Measurements from ENCODE around the gene ATP5MC2. TPM values are rescaled to one million over a fixed set of nuclear protein-coding genes. Genes with fewer than 3 reads are reported as not detected.
"Not testable (repeated sequence)": the region's sequence is repeated elsewhere in the genome, so short reads cannot be mapped to it uniquely, and the experiment has no call there.

The ATP5MC2 gene
- total RNA-seq, 1 donor from 2014 or later: 343 TPM

GRCh38 chr12:53695152-53696145, 19.6 kb upstream of the ATP5MC2 start:
- intact Hi-C loops (cut with micrococcal nuclease): no loop called here

- intact Hi-C loops (cut with micrococcal nuclease): no loop called here
These were observed 18.9 kb upstream of the ATP5MC2 start for GRCh38 chr12:53694756-53695151.

DNA sequence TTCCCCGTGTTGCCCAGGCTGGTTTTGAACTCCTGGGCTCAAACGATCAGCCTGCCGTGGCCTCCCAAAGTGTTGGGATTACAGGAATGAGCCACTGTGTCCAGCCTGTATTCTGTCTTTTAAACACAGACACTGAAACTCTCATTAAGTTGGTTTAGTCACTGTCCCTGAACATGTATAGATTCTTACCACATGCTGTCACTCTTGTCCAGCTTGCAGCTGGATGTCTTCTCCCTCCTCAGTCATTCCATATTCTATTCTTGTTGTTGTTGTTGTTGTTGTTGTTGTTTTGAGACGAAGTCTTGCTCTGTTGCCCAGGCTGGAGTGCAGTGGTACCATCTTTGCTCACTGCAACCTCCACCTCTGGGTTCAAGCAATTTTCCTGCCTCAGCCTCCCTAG, 12.3 kb upstream of the ATP5MC2 start:
- intact Hi-C loops (cut with micrococcal nuclease): no loop called here

DNA sequence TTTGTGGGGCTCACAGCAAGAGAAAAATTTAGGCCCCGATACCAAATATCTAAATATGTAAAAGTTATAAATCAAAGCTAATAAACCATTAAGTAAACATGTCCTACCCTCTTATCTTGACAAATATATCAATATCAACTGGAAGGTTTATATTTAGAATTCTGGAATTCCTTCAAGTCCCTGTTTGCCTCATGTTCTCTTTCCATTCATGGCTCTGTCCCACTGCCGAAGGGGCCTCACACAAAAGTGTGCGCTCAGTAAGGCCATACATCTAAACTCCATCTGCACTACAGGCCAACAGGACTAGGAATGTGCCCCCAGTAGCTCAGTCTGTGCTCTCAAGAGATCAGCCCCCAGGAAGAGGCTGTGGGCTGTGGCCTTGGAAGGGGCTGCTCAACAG, 10.6 kb upstream of the ATP5MC2 start:
- intact Hi-C loops (cut with micrococcal nuclease): no loop called here

DNA sequence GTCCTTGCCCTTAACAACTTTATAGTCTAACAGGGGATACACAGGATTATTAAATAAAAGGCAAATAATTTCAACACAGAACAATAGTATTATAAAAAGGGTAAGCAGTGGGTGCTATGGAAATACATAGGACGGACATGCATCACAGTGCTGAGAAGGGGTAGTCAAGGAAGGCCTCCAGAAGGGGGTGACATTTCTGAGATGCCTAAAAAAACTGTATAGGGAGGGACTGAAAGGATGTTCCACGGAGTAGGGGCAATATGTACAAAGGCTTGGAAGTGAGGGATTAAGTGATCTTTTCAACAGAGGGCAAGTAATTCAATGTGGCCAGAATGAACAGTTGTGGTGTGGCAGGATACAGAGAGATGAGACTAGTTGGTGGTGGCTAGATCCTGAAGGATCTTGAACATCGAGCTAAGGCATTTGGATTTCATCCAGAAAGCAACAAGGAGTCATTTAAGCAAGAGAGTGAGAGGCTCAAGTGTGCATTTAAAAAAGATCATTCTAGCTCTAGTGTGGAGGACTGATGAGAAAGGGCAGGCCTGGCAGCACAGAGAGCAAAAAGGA, 8.9 kb upstream of the ATP5MC2 start:
- intact Hi-C loops (cut with micrococcal nuclease): no loop called here

- intact Hi-C loops (cut with micrococcal nuclease): no loop called here
These were observed 8.1 kb upstream of the ATP5MC2 start for GRCh38 chr12:53683983-53684382.

- intact Hi-C loops (cut with micrococcal nuclease): no loop called here
These were observed 7.6 kb upstream of the ATP5MC2 start for GRCh38 chr12:53683494-53683893.

DNA sequence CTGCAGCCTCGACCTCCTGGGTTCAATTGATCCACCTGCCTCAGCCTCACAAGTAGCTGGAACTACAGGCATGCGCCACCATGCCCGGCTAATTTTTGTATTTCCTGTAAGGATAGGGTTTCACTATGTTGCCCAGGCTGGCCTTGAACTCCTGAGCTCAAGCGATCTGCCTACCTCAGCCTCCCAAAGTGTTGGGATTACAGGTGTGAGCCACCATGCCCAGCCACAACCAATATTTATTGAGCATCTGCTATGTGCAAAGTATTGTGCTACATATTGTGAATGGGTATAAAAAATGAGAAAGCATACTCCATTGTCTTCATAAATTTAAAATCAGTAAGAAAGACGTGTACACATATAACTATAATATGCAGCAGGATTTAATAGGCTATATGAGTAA, 4.2 kb upstream of the ATP5MC2 start:
- intact Hi-C loops (cut with micrococcal nuclease): not testable (repeated sequence)

- intact Hi-C loops (cut with micrococcal nuclease): loop anchor here (2.0 to 10.0 kb wide), 2 partner anchors 69 to 353 kb away; partner anchors contain the start of gene AAAS
These were observed 1.9 kb upstream of the ATP5MC2 start for GRCh38 chr12:53677800-53678148.

GRCh38 chr12:53677016-53677799, 1.3 kb upstream of the ATP5MC2 start:
- intact Hi-C loops (cut with micrococcal nuclease): loop anchor here (2.0 to 10.0 kb wide), 2 partner anchors 70 to 352 kb away; partner anchors contain the start of gene AAAS

GRCh38 chr12:53676656-53677015, 753 bp upstream of the ATP5MC2 start:
- intact Hi-C loops (cut with micrococcal nuclease): loop anchor here (1.0 to 10.0 kb wide), 5 partner anchors 50 to 352 kb away; partner anchors contain the start of genes AAAS, ATF7 and CALCOCO1

- intact Hi-C loops (cut with micrococcal nuclease): loop anchor here (10.0 kb wide), 1 partner anchor 350 kb away; the partner anchor contains the start of gene AAAS
These were observed 744 bp downstream of the ATP5MC2 start for GRCh38 chr12:53674977-53675700.

DNA sequence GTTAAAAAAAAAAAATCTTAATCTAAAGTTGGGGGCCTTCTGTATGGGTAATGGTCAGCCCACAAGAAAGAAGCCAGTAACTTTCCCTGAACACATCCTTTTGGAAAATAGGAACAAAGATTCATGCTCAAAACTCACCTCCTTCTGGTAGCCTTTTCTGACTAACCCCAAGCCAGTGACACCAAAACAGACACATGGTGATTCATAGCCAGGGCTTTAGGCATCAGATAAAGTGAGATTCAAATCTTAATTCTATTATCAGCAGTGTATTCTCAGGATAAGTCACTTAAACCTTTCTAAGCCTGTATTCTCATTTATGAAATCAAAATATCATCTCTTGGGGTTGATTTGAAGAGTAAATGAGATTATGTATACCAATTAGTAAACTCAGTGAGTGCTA, 4.9 kb downstream of the ATP5MC2 start:
- intact Hi-C loops (cut with micrococcal nuclease): loop anchor here (10.0 kb wide), 1 partner anchor 346 kb away; the partner anchor contains the start of gene AAAS

DNA sequence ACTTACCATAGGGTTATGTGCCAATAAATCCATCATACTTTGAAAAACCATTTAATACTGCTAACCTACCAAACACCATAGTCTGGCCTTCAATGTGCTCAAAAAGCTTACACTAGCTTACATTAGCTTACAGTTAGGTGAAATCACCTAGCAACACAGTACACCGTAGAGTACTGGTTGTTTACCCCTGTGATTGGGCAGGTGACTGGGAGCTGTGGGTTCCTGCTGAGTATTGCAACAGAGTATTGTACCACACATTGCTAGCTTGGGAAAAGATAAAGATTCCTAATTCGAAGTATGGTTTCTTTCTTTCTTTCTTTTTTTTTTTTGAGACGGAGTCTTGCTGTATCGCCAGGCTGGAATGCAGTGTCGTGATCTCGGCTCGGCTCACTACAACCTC, 5.6 kb downstream of the ATP5MC2 start:
- intact Hi-C loops (cut with micrococcal nuclease): loop anchor here (10.0 kb wide), 1 partner anchor 346 kb away; the partner anchor contains the start of gene AAAS

GRCh38 chr12:53667080-53667479, 8.8 kb downstream of the ATP5MC2 start:
- intact Hi-C loops (cut with micrococcal nuclease): no loop called here

DNA sequence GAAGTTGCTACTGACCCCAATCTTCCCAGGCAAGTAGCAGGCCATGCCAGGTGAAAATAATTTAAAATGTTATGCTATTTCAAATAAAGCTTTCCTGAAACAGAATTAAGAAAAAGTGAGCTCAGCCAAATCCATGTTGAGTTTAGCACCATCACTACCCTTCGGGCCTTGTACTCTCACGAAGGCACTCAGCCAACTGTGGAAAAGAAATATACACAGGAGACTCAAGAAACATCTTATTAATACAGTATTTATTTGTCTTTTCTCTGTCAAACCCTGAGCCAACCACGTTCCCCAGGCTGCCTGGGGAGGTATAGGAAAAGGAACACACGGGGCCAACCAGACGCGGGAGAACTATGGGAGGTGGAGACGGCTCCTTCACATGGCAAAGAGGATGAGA, 10.9 kb downstream of the ATP5MC2 start:
- intact Hi-C loops (cut with micrococcal nuclease): no loop called here

GRCh38 chr12:53664191-53664590, 11.7 kb downstream of the ATP5MC2 start:
- intact Hi-C loops (cut with micrococcal nuclease): no loop called here

DNA sequence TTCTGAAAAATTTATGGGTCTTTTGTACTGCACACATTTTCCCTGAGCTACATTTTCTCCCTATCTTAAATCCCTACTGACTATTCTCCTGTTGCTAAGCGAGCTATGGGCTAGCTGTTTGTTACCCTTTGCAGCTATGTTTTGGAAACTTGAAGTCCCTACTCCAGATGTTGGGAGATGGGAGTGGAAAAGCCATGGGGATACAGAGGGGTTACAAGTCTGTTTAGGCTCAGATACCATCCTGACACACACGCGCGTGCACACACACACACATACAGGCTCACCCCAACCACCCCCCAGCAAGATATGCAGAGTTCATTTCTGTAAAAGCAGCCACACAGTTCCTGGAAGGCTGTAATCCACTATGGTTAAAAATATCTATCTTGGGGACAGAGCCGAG, 15.8 kb downstream of the ATP5MC2 start:
- intact Hi-C loops (cut with micrococcal nuclease): no loop called here

DNA sequence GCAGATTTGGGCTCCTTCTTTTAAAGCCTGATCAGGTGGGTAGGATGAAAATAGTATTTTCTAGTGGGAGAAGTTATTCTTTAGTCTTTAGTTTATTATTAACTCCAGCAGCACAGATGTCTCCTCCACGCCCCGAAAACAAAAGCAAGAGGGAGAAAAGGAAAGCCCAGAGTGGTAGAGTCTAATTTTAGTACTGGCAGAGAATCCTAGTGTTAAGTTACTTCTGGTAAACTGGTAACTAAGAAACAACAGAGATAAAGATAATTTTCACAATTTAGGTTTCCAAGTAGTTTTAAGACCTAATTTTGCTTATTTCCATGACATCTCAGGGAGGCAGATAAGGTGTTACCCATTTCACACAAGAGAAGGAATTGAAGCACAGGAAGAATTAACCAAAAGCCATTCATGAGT, 16.3 kb downstream of the ATP5MC2 start:
- intact Hi-C loops (cut with micrococcal nuclease): no loop called here

- intact Hi-C loops (cut with micrococcal nuclease): no loop called here
These were observed 16.8 kb downstream of the ATP5MC2 start for GRCh38 chr12:53659011-53659551.

DNA sequence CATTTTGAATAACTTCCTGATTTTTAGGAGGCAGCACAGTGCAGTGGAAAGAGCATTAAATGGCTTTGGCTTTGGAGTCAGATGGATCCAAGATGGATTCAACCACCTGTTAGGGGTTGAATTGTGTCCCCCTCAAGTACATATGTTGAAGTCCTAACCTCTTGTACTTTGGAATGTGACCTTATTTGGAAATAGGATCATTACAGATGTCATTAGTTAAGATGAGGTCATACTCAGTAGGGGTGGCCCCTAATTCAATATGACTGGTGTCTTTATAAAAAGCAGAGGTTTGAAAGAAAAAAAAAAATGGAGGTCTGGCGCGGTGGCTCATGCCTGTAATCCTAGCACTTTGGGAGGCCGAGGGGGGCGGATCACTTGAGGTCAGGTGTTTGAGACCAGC, 18.8 kb downstream of the ATP5MC2 start:
- intact Hi-C loops (cut with micrococcal nuclease): no loop called here

All from T-helper 2 cell treated with Interferon-gamma antibody and Interleukin-4, amounts not matched to agents 100 ng/mL and 5 ng/mL, for 36 hours (primary cell).